ENCODE measurements around the gene CTRB2. TPM values are rescaled to one million over a fixed set of nuclear protein-coding genes. Genes with fewer than 3 reads are reported as not detected.

The CTRB2 gene
- total and polyA plus RNA-seq, 5 donors: 0.14 to 2.9 TPM; not detected in 3

- no peaks in the 10 kb centered on the region for H3K9me3 ChIP-seq (ENCODE audit: control insufficient read depth, low read length)
- DNase-seq (peak in 1 of 3 donors; percentile 42), ATAC-seq (no peak)
- no peaks in the 10 kb centered on the region for H3K27me3 ChIP-seq (ENCODE audit: control insufficient read depth, insufficient read depth)
- no peak overlapping the region for H3K27ac ChIP-seq (ENCODE audit: low read length)
- no peak overlapping the region for H3K4me3 ChIP-seq (ENCODE audit: low read length)
- no peaks in the 10 kb centered on the region for H3K4me1 ChIP-seq (ENCODE audit: control insufficient read depth, insufficient read depth, low read length)
- 78% methylated on average over 13 of the region's 13 CpGs for WGBS
- intact Hi-C loops (cut with DNase I): loop anchor here in 2 of 4 donors (2.0 to 10.0 kb wide), 2 partner anchors 17 to 181 kb away; no protein-coding TSS in a partner anchor
Observed at GRCh38 chr16:75203667-75204409, 3.1 kb downstream of the CTRB2 start.

DNA sequence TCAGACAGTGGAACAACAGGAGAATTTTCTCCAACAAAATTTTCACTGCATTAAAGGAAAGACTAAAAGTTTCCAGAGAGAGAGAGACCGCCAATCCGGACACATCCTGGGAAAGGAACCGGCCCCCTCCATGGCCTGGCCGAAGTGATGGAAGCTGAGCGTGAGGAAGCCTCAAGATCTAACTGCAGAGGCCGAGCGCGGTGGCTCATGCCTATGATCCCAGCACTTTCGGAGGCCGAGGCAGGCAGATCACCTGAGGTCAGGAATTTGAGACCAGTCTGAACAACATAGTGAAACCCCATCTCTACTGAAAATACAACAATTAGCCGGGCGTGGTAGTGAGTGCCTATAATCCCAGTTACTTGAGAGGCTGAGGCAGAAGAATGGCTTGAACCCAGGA lies 3.9 kb downstream of the CTRB2 start:
- no peak overlapping the region for H3K27ac ChIP-seq (ENCODE audit: low read length)
- DNase-seq: peak in 1 of 3 donors; percentile 12
- no peak for ATAC-seq

GRCh38 chr16:75202069-75202590 lies 4.8 kb downstream of the CTRB2 start:
- no peak overlapping the region for H3K4me3 ChIP-seq (ENCODE audit: low read length)
- no peaks in the 10 kb centered on the region for H3K9me3 ChIP-seq (ENCODE audit: control insufficient read depth, low read length)
- H3K27ac ChIP-seq (ENCODE audit: low read length): no peak overlapping the region
- 92% methylated on average over 13 of the region's 13 CpGs for WGBS
- H3K4me1 ChIP-seq (ENCODE audit: control insufficient read depth, insufficient read depth, low read length): no peaks in the 10 kb centered on the region
- ATAC-seq (no peak), DNase-seq (peak in 1 of 3 donors; percentile 9)
- intact Hi-C loops (cut with DNase I): loop anchor here in 2 of 4 donors (2.0 to 10.0 kb wide), 2 partner anchors 19 to 183 kb away; no protein-coding TSS in a partner anchor
- H3K27me3 ChIP-seq (ENCODE audit: control insufficient read depth, insufficient read depth): no peaks in the 10 kb centered on the region

More for the DNA sequence above, 3.9 kb downstream of the CTRB2 start:
- Histone ChIP-seq H3K4me1 (ENCODE audit: control insufficient read depth, insufficient read depth, low read length) (no peaks in the 10 kb centered on the region), H3K27me3 (ENCODE audit: control insufficient read depth, insufficient read depth) (no peaks in the 10 kb centered on the region), H3K4me3 (ENCODE audit: low read length) (no peak overlapping the region), H3K9me3 (ENCODE audit: control insufficient read depth, low read length) (no peaks in the 10 kb centered on the region)
- intact Hi-C loops (cut with DNase I): loop anchor here in 2 of 4 donors (2.0 to 10.0 kb wide), 2 partner anchors 18 to 182 kb away; no protein-coding TSS in a partner anchor
- WGBS: 86% methylated on average over 12 of the region's 12 CpGs

DNA sequence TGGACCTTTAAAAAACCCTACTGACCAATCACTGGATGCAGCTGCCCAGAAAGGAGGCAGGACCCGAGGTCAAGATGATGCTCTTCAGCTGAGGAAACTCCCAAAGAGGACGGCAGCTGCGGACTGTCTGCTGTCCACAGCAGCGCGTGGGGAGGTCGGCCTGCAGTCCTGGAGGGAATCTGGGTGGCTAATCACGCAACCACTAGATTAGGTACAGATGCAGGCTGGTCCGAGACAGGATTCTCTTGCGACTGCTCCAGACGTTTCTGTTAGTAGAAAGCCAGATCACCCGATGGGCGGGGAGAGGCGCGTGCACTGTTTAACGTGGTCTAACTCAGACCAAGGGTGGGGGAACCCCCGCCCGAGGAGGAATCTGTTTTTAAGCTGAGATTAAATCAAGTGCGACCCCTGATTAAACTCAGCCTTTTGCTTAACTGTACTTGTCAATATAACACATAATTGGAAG lies 8.8 kb downstream of the CTRB2 start:
- Histone ChIP-seq H3K4me3 (ENCODE audit: low read length) (no peak overlapping the region), H3K9me3 (ENCODE audit: control insufficient read depth, low read length) (no peaks in the 10 kb centered on the region), H3K27ac (ENCODE audit: low read length) (no peak overlapping the region), H3K27me3 (ENCODE audit: control insufficient read depth, insufficient read depth) (no peaks in the 10 kb centered on the region), H3K4me1 (ENCODE audit: control insufficient read depth, insufficient read depth, low read length) (no peaks in the 10 kb centered on the region)
- no peak for ATAC-seq
- DNase-seq: no peak
- 18% methylated on average over 18 of the region's 18 CpGs for WGBS
- intact Hi-C loops (cut with DNase I): loop anchor here in 2 of 4 donors (2.0 kb wide), 1 partner anchor 205 kb away; no protein-coding TSS in a partner anchor

- no peak for DNase-seq
- intact Hi-C loops (cut with DNase I): loop anchor here in 2 of 4 donors (2.0 kb wide), 1 partner anchor 205 kb away; no protein-coding TSS in a partner anchor
- no peak overlapping the region for H3K4me3 ChIP-seq (ENCODE audit: low read length)
- H3K9me3 ChIP-seq (ENCODE audit: control insufficient read depth, low read length): no peaks in the 10 kb centered on the region
- no peak for ATAC-seq
- H3K27me3 ChIP-seq (ENCODE audit: control insufficient read depth, insufficient read depth): no peaks in the 10 kb centered on the region
- 52% methylated on average over 14 of the region's 14 CpGs for WGBS
- H3K27ac ChIP-seq (ENCODE audit: low read length): no peak overlapping the region
- H3K4me1 ChIP-seq (ENCODE audit: control insufficient read depth, insufficient read depth, low read length): no peaks in the 10 kb centered on the region
Observed at GRCh38 chr16:75197522-75198134, 9.3 kb downstream of the CTRB2 start.

GRCh38 chr16:75196836-75197235 lies 10.1 kb downstream of the CTRB2 start:
- Histone ChIP-seq H3K4me1 (ENCODE audit: control insufficient read depth, insufficient read depth, low read length) (no peaks in the 10 kb centered on the region), H3K27me3 (ENCODE audit: control insufficient read depth, insufficient read depth) (no peaks in the 10 kb centered on the region), H3K9me3 (ENCODE audit: control insufficient read depth, low read length) (no peaks in the 10 kb centered on the region), H3K4me3 (ENCODE audit: low read length) (no peak overlapping the region), H3K27ac (ENCODE audit: low read length) (no peak overlapping the region)
- intact Hi-C loops (cut with DNase I): no loop called here
- ATAC-seq: no peak
- DNase-seq: no peak
- WGBS: 71% methylated on average over 9 of the region's 9 CpGs

DNA sequence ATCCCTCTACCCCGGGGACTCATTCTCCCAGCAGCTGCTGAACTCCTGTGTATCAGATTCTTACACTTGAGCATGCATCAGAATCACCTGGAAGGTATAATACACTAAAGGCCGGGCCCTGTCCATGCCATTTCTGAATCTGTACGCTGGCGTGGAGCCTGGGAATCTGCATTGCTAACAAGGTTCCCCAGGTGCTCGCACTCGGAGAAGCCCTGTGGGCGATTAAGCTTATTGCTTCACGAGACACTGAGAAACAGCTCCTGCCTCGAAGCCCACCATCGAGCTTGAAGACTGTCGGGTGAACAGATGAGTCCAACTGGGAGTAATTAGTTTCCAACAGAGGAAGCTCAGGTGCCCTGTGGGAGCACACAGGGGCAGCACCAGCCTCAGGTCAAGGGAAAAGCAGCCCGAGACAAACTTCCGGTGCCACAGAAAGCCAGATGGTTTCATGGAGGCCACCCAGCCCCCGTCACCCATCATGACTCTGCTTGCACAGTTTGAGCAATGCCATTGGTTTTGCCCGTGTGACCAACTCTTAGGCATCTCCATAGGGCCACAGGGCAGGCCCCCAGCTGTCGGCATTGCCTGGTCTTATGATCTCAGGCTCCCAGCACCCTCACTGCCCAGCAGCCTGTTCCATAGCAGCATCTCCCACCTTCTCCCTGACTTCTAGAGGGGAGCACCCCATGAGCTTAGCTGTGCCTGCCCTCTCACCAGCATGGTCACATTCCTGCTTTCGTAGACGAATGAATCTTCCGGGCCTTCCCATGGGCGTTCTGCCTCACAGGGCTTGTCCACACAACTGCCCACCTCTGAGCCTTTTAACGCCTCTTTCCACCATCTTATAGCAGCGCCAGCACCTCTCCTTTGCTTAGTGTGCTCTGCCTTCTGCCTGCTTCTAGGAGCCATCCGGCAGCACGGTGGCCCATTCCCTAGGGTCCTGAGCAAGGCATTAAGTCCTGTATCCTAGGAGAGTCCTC lies 10.9 kb downstream of the CTRB2 start:
- Histone ChIP-seq H3K27me3 (ENCODE audit: control insufficient read depth, insufficient read depth) (no peaks in the 10 kb centered on the region), H3K4me3 (ENCODE audit: low read length) (no peak overlapping the region), H3K27ac (ENCODE audit: low read length) (no peak overlapping the region), H3K4me1 (ENCODE audit: control insufficient read depth, insufficient read depth, low read length) (no peaks in the 10 kb centered on the region), H3K9me3 (ENCODE audit: control insufficient read depth, low read length) (no peaks in the 10 kb centered on the region)
- DNase-seq (no peak), ATAC-seq (no peak)
- intact Hi-C loops (cut with DNase I): no loop called here
- 82% methylated on average over 24 of the region's 24 CpGs for WGBS

GRCh38 chr16:75193730-75194444 lies 13.1 kb downstream of the CTRB2 start:
- intact Hi-C loops (cut with DNase I): no loop called here
- WGBS: 80% methylated on average over 10 of the region's 10 CpGs

GRCh38 chr16:75193265-75193650 lies 13.7 kb downstream of the CTRB2 start:
- WGBS: 93% methylated on average over 4 of the region's 4 CpGs

More at GRCh38 chr16:75193730-75194444, 13.1 kb downstream of the CTRB2 start:
- H3K27ac ChIP-seq (ENCODE audit: low read length): no peak overlapping the region
- no peaks in the 10 kb centered on the region for H3K27me3 ChIP-seq (ENCODE audit: control insufficient read depth, insufficient read depth)
- no peak for ATAC-seq
- no peaks in the 10 kb centered on the region for H3K4me1 ChIP-seq (ENCODE audit: control insufficient read depth, insufficient read depth, low read length)
- H3K9me3 ChIP-seq (ENCODE audit: control insufficient read depth, low read length): no peaks in the 10 kb centered on the region
- H3K4me3 ChIP-seq (ENCODE audit: low read length): no peak overlapping the region
- no peak for DNase-seq

More at GRCh38 chr16:75193265-75193650, 13.7 kb downstream of the CTRB2 start:
- no peak for DNase-seq
- Histone ChIP-seq H3K4me1 (ENCODE audit: control insufficient read depth, insufficient read depth, low read length) (no peaks in the 10 kb centered on the region), H3K27ac (ENCODE audit: low read length) (no peak overlapping the region), H3K4me3 (ENCODE audit: low read length) (no peak overlapping the region), H3K27me3 (ENCODE audit: control insufficient read depth, insufficient read depth) (no peaks in the 10 kb centered on the region), H3K9me3 (ENCODE audit: control insufficient read depth, low read length) (no peaks in the 10 kb centered on the region)
- intact Hi-C loops (cut with DNase I): no loop called here
- ATAC-seq: no peak

Data from right cardiac atrium (tissue), 5 donors.